MCF 10A (cell line): Measurements from ENCODE around the gene OR2A25. TPM values are rescaled to one million over a fixed set of nuclear protein-coding genes. Genes with fewer than 3 reads are reported as not detected.

Experiments
- BruUV-seq: library from RNA; stranded (reverse); fragments of 400-500 nt; replicated peaks from 2 replicates; lab custom pipeline; 2021; lab: Mats Ljungman, UMichigan
- CTCF ChIA-PET: fragments of 300-600 bp; sonication (Branson Sonifier 250); formaldehyde crosslinking; extraction: SDS; loops from one replicate; lab custom pipeline; 2021; ENCODE audit warnings: antibody characterized with exemption, inconsistent platforms; lab: Yijun Ruan, JAX
- POLR2A ChIA-PET: fragments of 300-600, 350-650 bp; sonication (Branson Sonifier 250); formaldehyde crosslinking; extraction: SDS; loops from one replicate; lab custom pipeline; 2020; ENCODE audit warnings: antibody characterized with exemption, inconsistent platforms; lab: Yijun Ruan, JAX
- DNase-seq: peaks from one replicate; pipeline ENCODE4 v3.0.0-alpha.2; 2018; ENCODE audit not compliant: unreplicated experiment
- H3K27ac Mint-ChIP-seq: one replicate; pipeline ENCODE4 v1.8.0; 2022; ENCODE audit warnings: mild to moderate bottlenecking, low read depth, mixed read lengths; ENCODE audit not compliant: unreplicated experiment
- H3K27me3 Mint-ChIP-seq: one replicate; pipeline ENCODE4 v1.8.0; 2022; ENCODE audit warnings: mixed read lengths; ENCODE audit not compliant: insufficient read depth, unreplicated experiment
- H3K36me3 Mint-ChIP-seq: one replicate; pipeline ENCODE4 v1.8.0; 2022; ENCODE audit warnings: mild to moderate bottlenecking, moderate library complexity, mixed read lengths; ENCODE audit not compliant: insufficient read depth, unreplicated experiment
- H3K4me1 Mint-ChIP-seq: one replicate; pipeline ENCODE4 v1.8.0; 2022; ENCODE audit warnings: mixed read lengths; ENCODE audit not compliant: insufficient read depth, unreplicated experiment
- H3K4me3 Mint-ChIP-seq: one replicate; pipeline ENCODE4 v1.8.0; 2022; ENCODE audit warnings: mild to moderate bottlenecking, moderate library complexity, mixed read lengths; ENCODE audit not compliant: unreplicated experiment
- H3K9me3 Mint-ChIP-seq: one replicate; pipeline ENCODE4 v1.8.0; 2022; ENCODE audit warnings: mixed read lengths; ENCODE audit not compliant: unreplicated experiment
- intact Hi-C: fragments of 100-400 bp; cut with micrococcal nuclease; formaldehyde crosslinking; loops from 2 replicates; pipeline ENCODE4 v1.14.1; 2022
- total RNA-seq: library from RNA; stranded (reverse); gene quantifications from 2 replicates; pipeline ENCODE4 v1.2.3, GENCODE V29; 2022
- TF ChIP-seq, protein P1 (sequence below): fragments of 200-600 bp; IDR thresholded peaks from one replicate; pipeline ENCODE4 v1.8.0; 2022; ENCODE audit warnings: antibody characterized with exemption, mild to moderate bottlenecking; ENCODE audit not compliant: unreplicated experiment

Gene OR2A25
- total RNA-seq, 1 experiment from 2014 or later, result not detected

DNA sequence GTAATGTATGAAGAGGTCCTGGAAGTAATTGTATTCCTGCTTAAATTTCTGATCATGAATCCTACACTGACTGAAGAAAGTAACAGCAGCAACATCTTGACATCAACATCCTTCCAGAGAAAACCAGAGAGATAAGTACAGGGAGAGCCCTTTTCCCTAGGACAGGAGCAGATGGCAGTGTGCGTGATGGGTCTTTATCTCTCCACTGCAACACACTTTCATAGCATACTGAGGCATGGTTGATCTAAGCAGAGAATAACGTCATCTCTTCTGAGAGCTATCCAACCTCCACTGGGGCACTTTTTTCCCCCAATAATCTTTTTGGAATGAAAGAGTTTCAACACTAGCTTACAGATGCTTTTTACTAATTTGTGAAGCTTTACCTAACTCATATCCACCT lies 342 bp downstream of the OR2A25 start:
- Mint-ChIP-seq H3K27ac (no peak overlapping the region), H3K4me3 (no peak overlapping the region), H3K9me3 (no peaks in the 10 kb centered on the region), H3K27me3 (peaks cover 43% of the 10 kb centered on the region), H3K36me3 (no peaks in the 10 kb centered on the region), H3K4me1 (no peaks in the 10 kb centered on the region)
- TF ChIP-seq, protein P1, sequence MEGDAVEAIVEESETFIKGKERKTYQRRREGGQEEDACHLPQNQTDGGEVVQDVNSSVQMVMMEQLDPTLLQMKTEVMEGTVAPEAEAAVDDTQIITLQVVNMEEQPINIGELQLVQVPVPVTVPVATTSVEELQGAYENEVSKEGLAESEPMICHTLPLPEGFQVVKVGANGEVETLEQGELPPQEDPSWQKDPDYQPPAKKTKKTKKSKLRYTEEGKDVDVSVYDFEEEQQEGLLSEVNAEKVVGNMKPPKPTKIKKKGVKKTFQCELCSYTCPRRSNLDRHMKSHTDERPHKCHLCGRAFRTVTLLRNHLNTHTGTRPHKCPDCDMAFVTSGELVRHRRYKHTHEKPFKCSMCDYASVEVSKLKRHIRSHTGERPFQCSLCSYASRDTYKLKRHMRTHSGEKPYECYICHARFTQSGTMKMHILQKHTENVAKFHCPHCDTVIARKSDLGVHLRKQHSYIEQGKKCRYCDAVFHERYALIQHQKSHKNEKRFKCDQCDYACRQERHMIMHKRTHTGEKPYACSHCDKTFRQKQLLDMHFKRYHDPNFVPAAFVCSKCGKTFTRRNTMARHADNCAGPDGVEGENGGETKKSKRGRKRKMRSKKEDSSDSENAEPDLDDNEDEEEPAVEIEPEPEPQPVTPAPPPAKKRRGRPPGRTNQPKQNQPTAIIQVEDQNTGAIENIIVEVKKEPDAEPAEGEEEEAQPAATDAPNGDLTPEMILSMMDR, result no peak
- intact Hi-C loops, result loop anchor here (5.0 kb wide), 1 partner anchor 108 kb away; no protein-coding TSS in a partner anchor
- BruUV-seq, result no TSS peak
- DNase-seq, result no peak
- CTCF ChIA-PET, result no interaction called here
- POLR2A ChIA-PET, result no interaction called here

- POLR2A ChIA-PET, result no interaction called here
- intact Hi-C loops, result loop anchor here (5.0 kb wide), 1 partner anchor 112 kb away; no protein-coding TSS in a partner anchor
- no peaks in the 10 kb centered on the region for H3K4me1 Mint-ChIP-seq
- no peak for DNase-seq
- no TSS peak for BruUV-seq
- no peak overlapping the region for H3K4me3 Mint-ChIP-seq
- peaks cover 11% of the 10 kb centered on the region for H3K27me3 Mint-ChIP-seq
- H3K36me3 Mint-ChIP-seq, result no peaks in the 10 kb centered on the region
- H3K9me3 Mint-ChIP-seq, result no peaks in the 10 kb centered on the region
- TF ChIP-seq, protein P1, result no peak
- no peak overlapping the region for H3K27ac Mint-ChIP-seq
- CTCF ChIA-PET, result interaction anchor here (0.5 kb wide), 1 partner anchor 26 kb away, joined by 3 read pairs; the partner anchor contains the start of gene OR2A5
Measured at GRCh38 chr7:144074374-144074773, 4.8 kb downstream of the OR2A25 start.

DNA sequence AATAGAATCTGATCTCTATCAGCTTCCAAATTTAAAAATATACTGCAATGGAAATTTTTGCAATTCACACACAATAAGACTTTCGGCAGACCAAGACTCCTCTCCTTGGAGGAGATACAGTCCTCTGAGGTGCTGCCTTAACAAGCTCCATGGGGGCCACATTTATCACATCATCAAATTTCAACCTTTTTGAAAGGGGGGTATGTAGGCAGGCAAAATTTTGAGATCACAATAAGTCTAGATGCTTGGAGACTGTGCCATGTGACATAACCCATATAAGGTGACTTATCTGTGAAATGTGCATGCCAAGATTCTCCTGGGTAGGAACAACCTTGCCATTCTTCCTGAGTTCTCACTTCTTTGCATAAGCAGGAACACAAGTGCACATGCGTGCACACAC lies 16.4 kb downstream of the OR2A25 start, which contains the start of gene OR2A12:
TSS of gene OR2A12 (plus strand) at position 301 of the 400 bp plus-strand sequence. CDS start 8,830 bp downstream, outside the sequence.
- no peaks in the 10 kb centered on the region for H3K9me3 Mint-ChIP-seq
- H3K27me3 Mint-ChIP-seq, result no peaks in the 10 kb centered on the region

DNA sequence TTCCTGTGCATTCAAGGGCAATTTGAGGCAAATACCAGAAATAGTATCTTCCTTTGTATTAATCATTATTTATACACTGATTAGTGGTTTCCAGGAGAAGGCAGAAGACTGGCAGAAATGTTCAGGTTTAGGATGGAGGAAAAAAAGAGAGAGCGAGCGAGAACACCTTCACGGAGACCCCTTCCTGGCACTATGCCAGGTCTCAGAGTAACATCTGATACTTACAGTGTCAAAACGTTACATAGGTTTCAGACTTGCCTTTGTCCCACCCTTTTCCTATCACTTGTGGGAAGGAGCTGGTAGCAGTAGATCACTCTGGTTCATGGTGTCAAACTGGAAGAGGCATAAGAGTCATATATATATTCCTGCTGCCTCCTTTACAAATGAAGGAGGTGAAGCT lies 17.1 kb downstream of the OR2A25 start:
- ChIA-PET CTCF (no interaction called here), POLR2A (interaction anchor here (0.7 kb wide), 1 partner anchor 30 kb away, joined by 4 read pairs; no protein-coding TSS in a partner anchor)
- intact Hi-C loops, result no loop called here
- no peaks in the 10 kb centered on the region for H3K36me3 Mint-ChIP-seq
- no TSS peak for BruUV-seq
- no peaks in the 10 kb centered on the region for H3K27me3 Mint-ChIP-seq
- no peaks in the 10 kb centered on the region for H3K9me3 Mint-ChIP-seq
- H3K4me3 Mint-ChIP-seq, result no peak overlapping the region
- no peak overlapping the region for H3K27ac Mint-ChIP-seq
- TF ChIP-seq, protein P1, result no peak
- no peak for DNase-seq
- H3K4me1 Mint-ChIP-seq, result no peaks in the 10 kb centered on the region

More for the DNA sequence above, 16.4 kb downstream of the OR2A25 start, which contains the start of gene OR2A12:
- ChIA-PET CTCF (no interaction called here), POLR2A (no interaction called here)
- no peak within 1 kb of the TSS for H3K4me3 Mint-ChIP-seq
- intact Hi-C loops, result no loop called here
- no peak within 1 kb of the TSS for H3K27ac Mint-ChIP-seq
- TF ChIP-seq, protein P1, result no peak
- no peaks in the 10 kb centered on the region for H3K36me3 Mint-ChIP-seq
- BruUV-seq, result no TSS peak
- no peaks in the 10 kb centered on the region for H3K4me1 Mint-ChIP-seq
- no peak for DNase-seq
